ENCODE results near the gene TRIM43.
"Not testable (repeated sequence)": the region's sequence is repeated elsewhere in the genome, so short reads cannot be mapped to it uniquely, and the experiment has no call there.

Gene TRIM43

DNA sequence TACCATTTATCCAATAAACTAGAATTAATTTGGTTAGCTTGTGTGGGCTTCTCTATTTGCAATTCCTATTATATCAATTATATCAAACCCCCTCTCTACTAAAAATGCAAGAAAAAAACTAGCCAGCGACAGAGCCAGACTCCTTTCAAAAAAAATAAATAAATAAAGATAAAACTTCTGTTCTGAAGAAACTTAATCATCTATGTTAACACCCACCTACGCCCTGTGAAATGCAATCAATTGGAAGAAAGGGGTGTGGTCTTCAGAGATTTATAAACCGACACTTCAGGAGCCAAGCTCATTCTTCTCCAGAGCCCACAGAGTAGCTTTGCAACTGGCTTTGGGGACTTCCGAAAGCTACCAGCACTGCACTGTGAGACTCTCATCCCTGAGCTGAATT lies at the start of gene TRIM43:
TSS of gene TRIM43 (plus strand) at position 301 of the 400 bp plus-strand sequence. CDS start 2,023 bp downstream, outside the sequence.
- DNase-seq = not testable (repeated sequence)

DNA sequence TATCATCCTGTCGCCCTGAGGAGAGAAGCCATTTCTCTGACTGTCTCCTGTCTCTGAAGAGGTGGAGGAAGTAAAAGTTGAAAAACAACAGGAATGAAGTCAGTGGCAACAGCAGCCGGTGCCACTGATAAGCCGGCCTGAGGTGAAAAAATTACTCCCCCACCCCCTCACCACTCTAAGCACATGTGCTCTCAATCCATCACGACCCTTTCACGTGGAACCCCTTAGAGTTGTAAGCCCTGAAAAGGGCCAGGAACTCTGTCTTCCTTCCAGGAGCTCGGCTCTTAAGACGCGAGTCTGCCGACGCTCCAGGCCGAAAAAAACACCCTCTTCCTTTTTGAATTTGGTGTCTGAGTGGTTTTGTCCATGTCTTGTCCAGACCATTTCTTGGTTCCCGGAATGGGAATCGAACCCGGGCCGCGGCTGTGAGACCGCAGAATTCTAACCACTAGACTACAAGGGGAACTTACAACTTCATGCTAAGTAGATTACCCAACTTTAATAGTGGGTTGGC lies 40.7 kb upstream of the TRIM43 start:
- DNase-seq = no peak

DNA sequence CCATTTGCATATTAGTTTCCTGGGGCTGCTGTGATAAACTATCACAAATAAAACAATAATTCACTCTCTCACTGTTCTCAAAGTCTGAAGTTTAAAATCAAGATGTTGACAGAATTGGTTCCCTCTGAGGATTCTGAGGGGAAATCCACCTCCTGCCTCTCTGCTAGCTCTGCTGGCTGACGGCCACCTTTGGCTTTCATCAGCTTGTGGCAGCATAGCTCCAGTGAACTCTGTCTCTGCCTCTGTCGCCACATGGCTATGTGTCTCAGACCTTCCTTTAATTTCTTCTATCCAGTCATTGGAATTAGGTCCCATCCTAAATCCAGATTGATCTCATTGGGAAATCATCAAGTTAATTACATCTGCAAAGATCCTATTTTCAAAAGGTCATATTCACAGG lies 38.9 kb upstream of the TRIM43 start:
- DNase-seq = no peak

- no peak for DNase-seq
Observed at GRCh38 chr2:95569170-95569569, 22.6 kb upstream of the TRIM43 start.

- no peak for DNase-seq
Observed at GRCh38 chr2:95573866-95574265, 17.9 kb upstream of the TRIM43 start.

DNA sequence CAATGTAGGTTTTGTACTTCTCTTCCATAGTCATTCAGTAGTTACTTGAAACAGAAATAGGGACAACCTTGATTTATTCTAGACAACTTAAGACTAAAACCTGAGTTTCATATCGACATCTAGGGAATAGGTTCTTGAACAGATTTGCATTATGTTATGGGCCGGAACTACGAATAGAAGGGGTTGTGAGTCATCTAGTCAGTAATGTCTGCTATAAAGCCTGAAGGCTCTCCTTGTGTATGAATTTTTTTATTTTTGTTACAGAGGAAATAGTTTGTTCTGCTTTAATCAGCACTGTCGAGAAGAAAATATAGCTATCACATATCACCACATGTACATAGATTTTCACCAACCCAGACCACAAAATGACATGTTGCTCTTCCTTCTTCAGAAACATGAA lies 17.3 kb upstream of the TRIM43 start:
- no peak for DNase-seq

GRCh38 chr2:95575857-95576256 lies 15.9 kb upstream of the TRIM43 start:
- no peak for DNase-seq

DNA sequence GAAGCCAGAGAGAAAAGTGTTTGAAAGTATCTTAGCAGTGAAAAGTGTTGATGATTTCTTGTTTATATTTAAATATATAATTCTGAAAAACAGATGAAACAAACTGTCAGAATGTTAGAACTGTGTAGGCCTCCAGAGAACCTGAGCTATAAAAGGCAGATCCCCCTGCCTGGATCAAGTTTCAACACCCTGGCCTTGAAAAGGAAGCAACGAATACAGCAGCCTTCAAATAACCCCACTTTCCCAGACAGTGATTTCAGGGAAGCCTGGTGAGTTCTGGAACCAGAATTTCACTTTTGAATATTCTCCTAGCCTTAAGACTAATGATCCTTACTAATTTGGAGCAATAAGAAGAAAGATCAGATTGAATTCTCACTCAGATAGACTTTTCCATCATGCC lies 13.3 kb upstream of the TRIM43 start:
- no peak for DNase-seq

- not testable (repeated sequence) for DNase-seq
Observed at GRCh38 chr2:95583545-95583944, 8.3 kb upstream of the TRIM43 start.

GRCh38 chr2:95584321-95584720 lies 7.5 kb upstream of the TRIM43 start:
- not testable (repeated sequence) for DNase-seq

DNA sequence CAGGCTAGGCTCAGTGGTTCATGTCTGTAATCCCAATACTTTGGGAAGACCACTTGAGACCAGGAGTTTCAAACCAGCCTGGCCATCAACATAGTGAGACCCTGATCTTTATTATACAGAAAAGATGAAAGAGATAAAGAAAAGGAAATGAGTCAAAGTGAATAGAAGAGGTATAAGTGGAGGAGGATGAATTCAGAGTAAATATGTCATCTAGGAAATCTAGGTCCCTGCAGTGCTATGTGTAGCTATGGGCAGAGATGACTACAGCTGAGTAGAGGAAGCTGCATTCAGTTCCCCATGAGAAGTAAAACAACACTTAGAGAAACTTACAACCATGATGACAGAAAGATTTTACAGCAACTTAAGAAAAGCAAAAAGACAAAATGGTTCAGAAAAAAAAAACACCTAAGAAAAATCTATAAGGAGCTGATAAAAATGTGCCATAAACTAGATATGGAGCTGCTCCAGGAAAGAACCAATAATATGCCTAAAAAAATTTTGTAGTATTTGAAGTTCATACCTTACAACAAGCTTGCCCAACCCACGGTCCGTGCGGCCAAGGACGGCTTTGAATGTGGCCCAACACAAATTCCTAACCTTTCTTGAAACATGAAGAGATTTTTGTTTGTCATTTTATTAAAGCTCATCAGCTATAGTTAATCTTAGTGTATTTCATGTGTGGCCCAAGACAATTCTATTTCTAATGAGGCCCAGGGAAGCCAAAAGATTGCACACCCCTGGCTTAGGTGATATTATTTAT lies 1.8 kb upstream of the TRIM43 start:
- DNase-seq = not testable (repeated sequence)

- DNase-seq = not testable (repeated sequence)
Observed at GRCh38 chr2:95592973-95593372, 1.2 kb downstream of the TRIM43 start.

DNA sequence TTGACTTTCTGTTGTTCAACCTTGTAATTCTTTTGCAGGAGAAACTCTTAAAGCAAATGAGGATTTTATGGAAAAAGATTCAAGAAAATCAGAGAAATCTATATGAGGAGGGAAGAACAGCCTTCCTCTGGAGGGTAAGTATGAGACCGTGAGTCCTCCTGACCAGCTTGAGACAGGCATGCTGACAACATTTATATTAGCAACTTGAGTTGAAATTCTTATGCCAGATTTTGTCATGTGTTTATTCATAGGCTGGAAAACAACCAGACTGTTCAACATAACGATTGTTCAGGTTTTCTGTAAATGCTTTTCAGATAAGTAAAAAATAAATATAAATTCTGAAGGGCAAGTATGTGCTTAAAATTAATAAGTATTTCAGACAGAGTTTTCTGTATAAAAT lies 3.2 kb downstream of the TRIM43 start:
- DNase-seq = not testable (repeated sequence)

DNA sequence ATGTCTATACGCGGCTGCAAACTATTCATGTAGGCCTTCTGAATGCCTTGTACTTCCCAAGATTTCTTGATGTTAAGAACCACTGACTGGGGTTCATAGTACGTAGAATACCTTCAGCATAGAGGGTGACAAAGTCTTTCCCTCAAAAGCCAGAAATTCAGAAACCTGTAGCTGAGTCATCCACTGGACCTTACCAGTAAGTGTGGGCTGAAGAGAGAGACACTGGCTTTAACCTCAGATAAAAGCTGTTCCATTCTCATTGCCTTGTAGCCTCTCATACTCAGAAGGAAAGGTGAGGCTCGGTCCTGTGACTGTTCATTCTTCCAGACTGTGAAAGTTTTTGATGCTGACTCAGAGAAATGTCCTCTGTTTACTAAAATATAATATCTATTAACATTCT lies 9.5 kb downstream of the TRIM43 start:
- not testable (repeated sequence) for DNase-seq

- not testable (repeated sequence) for DNase-seq
Observed at GRCh38 chr2:95602146-95602545, 10.3 kb downstream of the TRIM43 start.

- DNase-seq = not testable (repeated sequence)
Observed at GRCh38 chr2:95608356-95608755, 16.6 kb downstream of the TRIM43 start.

GRCh38 chr2:95609764-95610163 lies 18.0 kb downstream of the TRIM43 start:
- not testable (repeated sequence) for DNase-seq

- not testable (repeated sequence) for DNase-seq
Observed at GRCh38 chr2:95613048-95613447, 21.2 kb downstream of the TRIM43 start.

DNA sequence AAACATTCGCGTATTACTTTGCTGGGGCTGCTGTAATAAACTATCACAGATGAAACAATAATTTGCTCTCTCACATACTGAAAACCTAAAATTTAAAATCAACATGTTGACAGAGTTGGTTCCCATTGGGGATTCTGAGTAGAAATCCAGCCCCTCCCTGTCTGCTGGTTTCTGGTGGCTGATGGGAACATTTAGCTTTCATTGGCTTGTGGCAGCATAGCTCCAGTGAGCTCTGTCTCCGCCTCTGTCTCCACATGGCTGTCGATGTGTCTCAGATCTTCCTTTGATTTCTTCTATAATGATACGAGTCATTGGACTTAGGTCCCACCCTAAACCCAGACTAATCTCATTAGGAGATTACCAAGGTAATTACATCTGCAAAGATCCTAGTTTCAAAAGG lies 30.9 kb downstream of the TRIM43 start:
- not testable (repeated sequence) for DNase-seq

DNA sequence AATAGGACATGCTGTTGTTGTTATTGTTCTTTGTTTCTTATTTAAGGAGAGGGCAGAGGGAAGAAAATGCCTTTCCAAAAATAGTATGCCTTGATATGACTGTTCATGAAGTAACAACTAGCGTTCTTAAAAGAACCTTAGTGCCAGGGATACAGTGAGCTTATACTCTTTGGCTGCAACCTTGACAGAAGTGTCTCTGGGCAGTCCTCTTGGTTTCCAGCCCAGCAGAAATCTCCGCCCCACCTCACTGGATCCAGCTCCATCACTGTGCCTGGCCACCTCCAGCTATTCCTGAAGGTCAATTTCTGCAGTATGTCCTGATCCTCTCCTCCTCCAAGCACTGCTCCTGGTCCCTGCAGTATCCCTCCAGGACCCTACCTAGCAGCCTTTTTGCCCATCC lies 39.2 kb downstream of the TRIM43 start:
- not testable (repeated sequence) for DNase-seq

GRCh38 chr2:95633626-95634259 lies 41.9 kb downstream of the TRIM43 start:
- DNase-seq = not testable (repeated sequence)

DNA sequence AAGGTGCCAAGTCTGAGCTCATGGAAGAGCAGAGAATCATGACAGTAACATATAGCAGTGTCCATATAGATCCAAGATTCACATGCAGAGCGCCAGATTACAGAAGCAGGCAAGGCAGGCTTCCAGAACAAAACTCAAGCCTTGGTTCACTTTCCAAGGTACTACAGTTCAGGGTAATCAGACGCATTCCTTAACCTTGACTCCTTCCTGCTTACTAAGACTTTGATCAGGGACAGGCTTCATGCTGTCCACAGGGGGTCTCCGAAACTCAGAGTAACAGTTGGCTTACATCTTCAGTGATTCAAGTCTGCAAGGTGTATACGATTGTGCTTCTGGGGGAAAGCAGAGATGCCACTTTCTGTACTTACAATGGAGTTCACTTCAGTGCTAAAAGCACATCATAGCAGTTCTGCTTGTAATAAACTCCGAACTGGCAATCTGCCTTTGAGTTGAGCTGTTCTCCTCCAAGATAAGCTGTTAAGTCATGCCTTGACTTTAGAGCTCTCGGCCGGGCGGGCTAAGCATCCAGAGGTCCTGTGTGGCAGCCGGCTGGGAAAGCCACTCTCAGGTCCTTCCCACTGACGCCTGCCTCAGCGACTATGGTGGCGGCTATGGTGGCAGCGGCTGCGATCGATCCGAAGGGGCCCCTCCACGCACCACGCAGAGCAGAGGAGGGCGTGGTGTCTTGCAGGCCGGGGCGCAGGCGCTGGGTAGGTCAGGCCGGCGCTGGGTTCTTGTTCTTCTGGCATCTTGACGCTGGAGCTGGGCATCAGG lies 48.9 kb downstream of the TRIM43 start:
- not testable (repeated sequence) for DNase-seq

- not testable (repeated sequence) for DNase-seq
Observed at GRCh38 chr2:95641289-95641575, 49.4 kb downstream of the TRIM43 start.

- not testable (repeated sequence) for DNase-seq
Observed at GRCh38 chr2:95641787-95642186, 50.0 kb downstream of the TRIM43 start.
